ENCODE results near the gene MYO19. TPM values are rescaled to one million over a fixed set of nuclear protein-coding genes. Genes with fewer than 3 reads are reported as not detected.
"Not testable (repeated sequence)": the region's sequence is repeated elsewhere in the genome, so short reads cannot be mapped to it uniquely, and the experiment has no call there.

The MYO19 gene
- total RNA-seq, 1 donor from 2014 or later, result 73.3 TPM

DNA sequence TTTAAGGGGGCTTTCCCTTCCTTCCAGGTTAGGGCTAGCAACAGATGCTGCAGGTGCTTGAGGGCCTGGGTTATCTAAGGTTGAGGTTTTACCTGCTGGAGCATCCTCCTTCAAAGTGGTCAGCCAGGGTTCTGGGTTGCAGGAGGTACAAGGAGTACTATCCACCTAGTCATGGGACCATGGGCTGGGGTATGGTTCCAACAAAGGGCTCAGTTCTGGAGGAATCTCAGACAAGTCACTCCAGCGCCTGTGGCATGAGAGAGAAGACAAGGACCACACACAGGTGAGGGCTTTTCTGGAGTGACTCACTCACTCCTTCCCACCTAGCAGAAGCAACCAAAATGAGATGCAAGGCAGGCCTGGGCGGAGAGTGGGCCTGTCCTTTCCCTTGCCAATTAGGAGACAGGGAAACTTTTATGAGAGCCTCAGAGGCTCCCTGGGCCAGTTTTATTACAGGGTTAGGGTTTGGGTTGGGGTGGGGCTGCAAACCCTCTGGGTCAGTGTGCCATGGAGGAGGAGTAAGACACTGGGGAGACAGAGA lies 2.2 kb downstream of the MYO19 start:
- ATAC-seq, result peak; percentile 5

DNA sequence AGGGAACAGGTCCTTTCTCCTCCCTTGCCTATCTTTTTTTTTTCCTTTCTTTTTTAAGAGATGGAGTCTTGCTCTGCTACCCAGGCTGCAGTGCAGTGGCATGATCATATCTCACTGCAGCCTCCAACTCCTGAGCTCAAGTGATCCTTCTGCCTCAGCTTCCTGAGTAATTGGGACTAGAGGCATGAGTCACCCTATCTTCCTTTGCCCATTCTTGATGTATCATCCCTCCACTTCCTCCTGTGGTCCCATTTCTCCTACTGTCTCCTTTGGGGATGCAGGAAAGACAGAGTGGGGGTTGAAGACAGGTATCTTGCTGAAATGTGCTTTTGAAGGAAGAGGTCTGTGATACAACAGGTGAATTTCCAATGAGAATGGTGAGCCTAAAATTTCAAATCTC lies 5.5 kb downstream of the MYO19 start:
- ATAC-seq, result no peak

DNA sequence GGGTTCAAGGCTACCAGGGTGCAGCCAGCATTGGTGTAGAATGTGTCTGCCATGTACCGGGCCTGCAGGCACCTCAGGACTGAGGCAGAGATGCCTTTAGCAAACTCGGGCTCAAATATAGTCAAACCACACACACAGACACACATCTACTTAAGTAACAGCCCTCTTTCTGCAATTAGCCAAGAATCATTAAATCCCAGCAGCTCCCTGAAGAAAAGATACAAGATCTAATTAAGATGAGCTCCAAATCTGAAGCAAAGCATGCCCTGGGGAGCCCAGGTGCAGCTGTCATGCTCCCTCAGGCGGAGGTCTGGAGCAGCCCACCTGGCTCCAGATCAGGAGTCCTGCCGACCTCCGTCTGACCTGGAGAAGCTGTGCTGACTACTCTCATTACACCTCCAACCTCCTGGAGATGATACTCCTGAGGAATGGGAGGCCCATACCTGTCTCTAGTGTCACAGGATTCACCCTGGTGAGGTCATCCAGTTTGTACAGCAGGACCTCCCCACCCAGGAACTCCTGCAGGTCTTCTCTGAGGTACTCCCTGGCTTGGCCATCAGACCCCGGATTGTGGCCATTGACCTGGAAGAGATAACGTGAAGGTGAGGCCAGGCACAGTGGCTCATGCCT lies 6.9 kb downstream of the MYO19 start:
- no peak for ATAC-seq

DNA sequence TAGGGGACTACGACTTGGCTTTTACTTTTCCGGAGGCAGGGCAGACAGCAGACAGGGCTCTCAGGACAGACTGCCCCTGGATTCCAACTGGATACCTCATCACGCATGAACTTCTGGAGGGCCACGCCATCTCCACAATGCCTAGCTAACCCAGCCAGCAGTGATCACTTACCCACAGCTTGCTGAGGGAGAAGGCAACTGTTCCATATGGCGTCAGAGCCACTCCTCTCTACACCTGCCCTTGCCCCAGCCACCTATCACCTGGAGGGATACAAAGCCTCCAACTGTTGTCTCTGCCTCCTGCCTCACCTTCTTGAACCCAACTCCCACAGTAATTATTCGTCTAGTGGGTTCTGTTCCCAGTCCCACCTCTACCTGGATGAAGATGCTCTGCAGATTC lies 8.8 kb downstream of the MYO19 start:
- ATAC-seq, result no peak

DNA sequence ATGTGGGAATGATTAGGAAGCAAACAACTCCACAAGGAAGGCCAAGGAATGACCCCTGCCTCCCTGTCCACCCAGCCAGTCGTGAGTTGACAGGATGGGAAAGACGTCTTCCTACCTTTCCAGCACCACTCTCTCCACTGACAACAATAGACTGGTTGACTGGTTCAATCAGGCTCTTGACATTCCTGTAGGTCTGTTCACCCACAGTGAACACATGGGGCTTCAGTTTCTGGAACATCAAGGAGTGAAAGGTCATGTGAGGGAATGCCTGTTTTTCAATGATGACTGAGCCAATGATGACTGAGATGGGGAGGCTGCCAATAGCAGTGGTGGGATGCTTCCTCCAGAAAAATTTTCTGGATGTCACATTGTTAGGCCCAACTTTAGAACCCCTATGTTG lies 9.6 kb downstream of the MYO19 start:
- ATAC-seq, result no peak

DNA sequence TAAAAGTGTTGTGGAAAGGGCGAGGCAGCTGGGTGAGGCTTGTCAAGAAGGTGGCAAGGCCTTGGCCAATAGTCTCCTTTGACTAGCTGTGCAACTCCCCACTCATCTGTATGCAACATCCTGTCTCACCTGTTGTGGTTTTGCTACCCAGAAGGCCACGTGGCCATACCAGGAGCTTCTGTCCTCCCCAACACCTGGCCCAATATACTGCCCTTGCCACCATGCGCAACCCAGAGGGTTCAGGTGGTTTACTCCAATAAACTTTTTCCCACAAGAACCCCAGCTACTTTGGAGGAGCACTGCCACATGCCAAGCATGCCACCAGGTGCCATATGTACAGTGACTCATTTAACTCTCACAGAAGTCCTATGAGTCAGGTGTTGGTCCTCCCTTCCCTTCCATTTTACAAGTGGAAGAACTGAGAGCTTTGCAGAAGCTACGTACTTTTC lies 10.2 kb downstream of the MYO19 start:
- ATAC-seq, result peak; percentile 70

DNA sequence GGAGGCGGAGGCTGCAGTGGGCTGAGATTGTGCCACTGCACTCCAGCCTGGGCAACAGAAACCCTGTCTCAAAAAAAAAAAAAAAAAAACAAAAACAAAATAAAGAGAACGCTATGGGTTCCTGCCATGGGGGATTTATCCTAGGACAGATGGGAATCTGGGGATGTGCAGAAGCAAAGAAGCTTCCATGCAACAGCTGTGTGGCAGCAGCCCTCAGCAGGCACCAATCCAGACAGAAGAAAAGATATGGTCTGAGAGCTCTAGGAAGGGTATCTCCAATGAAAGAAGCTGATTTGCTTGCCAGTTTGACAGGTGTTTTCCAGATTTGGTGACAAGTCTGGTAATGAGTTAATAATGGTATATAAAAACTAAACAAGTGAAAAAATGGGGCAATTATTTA lies 11.6 kb downstream of the MYO19 start:
- no peak for ATAC-seq

- no peak for ATAC-seq
These were observed 18.8 kb downstream of the MYO19 start for GRCh38 chr17:36515837-36516236.

DNA sequence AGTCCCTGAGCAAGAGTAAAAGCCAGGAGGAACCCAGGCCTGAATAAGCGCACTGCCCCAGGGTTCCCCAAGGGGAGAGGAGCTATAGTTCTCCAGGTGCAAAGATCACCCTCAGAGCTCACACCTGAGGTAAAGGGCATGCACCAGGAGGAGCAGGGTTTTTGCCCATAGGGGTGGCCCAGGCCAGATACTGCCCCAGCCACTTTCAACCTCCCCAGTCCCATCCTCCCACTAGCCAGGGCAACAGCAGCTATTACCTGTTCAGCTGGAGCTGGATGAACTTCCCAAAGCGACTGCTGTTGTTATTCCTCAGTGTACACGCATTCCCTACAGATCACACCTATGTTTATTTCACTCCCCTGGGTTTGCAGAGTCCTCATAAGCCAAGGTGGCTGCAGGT lies 19.8 kb downstream of the MYO19 start:
- ATAC-seq, result peak; percentile 6

DNA sequence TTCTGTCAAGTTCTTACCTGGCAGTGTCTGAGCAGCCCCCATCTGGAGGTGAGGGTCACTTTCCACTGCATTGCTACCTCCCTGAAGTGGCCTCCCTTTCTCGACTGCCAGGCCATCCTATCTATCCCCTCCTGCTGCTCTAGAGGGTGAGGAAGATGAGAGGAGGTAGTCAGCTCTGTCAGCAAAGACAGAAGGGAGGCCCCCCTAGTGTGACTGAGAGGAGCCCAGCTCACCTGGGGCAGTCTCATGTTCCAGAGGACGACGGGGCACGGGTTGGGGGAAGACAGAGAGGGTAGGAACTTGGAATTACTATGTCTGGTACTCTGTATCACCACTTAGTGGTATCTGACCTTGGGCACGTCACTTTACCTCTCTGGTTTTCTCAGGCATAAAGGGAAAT lies 22.0 kb downstream of the MYO19 start:
- peak; percentile 9 for ATAC-seq

GRCh38 chr17:36511216-36511615 lies 23.5 kb downstream of the MYO19 start:
- no peak for ATAC-seq

DNA sequence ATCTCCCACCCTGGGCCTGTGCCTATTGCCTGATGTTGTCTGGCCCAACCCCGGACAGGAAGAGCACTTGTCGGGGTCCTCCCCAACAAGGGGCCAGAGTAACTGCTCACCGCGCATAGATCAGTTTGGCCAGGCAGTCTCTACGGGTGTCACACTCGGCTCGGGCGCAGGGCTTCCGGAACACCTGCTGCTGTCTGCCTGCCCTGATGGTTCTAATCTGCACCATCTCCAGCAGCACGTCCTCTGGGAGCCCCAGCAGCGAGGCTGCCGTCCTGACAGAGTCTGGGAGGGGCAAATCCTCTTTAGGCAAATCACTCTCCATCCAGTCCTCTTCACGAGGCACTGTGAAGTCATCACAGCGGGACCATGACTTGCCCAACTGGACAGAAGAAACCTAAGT lies 24.0 kb downstream of the MYO19 start:
- ATAC-seq, result no peak

- ATAC-seq, result no peak
These were observed 25.2 kb downstream of the MYO19 start for GRCh38 chr17:36509272-36509985.

GRCh38 chr17:36508439-36508838 lies 26.2 kb downstream of the MYO19 start:
- not testable (repeated sequence) for ATAC-seq

DNA sequence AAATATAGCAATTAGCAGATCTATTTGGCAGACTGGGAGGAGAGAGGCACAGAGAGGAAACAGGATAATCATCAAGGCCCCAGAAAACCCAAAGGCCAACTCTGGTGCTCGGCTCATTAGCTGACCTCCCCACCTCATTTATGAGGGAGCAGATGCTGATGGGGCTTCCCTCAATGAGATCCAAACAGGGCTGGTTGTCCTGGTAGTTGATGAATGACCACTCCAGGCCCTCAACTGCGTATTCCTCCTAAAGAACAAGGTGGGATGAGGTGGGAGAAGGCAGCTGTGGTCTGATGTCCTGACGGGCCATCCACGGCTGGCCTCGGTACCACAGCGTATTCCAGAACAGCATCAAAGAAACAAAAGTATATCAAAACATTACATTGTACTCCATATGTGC lies 27.4 kb downstream of the MYO19 start:
- no peak for ATAC-seq

DNA sequence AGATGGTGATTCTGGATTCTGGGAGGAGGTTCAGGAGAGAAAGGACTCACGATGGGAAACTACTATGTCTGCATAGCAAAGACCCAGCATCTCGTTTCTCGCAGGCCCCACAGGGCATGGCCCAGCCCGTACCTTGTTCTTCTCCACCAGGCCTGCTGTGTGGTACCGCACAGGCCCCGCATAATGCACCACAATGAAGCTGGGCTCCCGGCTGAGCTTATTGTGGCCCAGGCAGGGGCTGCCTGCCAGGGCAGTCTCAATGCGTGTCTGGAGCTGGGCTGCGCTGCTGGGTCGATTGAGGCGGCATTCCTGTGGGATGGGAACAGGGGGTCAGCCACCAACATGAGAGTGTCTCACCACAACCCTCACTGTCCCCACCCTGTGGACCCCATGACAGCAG lies 27.8 kb downstream of the MYO19 start:
- no peak for ATAC-seq

DNA sequence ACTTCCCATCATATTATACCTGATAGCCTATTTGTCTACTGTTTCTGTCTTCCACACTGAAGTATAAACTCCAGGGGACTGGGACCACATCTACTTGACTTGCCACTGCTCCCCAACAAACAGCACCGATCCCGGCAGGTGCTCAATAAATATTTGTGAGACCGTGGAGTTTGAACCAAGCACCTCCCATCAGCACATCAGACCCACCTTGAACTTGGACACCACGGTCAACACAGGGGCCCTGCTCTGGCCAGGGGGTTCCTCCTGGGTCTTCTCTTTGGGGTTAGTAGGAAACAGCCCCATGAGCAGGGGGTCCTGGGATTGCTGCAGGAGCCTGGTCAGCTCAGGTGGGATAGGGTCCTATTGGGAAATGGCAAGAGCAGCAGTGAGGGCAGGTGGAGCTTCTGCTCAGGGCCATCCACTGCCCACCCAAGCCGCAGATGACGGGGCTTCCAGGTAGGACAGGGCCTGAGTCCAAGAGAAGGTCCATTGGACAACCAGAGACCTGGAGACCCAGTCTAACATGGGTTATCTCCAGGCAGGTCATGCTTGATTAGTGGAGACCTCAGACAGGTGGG lies 28.3 kb downstream of the MYO19 start:
- no peak for ATAC-seq

GRCh38 chr17:36505171-36505570 lies 29.5 kb downstream of the MYO19 start:
- no peak for ATAC-seq

DNA sequence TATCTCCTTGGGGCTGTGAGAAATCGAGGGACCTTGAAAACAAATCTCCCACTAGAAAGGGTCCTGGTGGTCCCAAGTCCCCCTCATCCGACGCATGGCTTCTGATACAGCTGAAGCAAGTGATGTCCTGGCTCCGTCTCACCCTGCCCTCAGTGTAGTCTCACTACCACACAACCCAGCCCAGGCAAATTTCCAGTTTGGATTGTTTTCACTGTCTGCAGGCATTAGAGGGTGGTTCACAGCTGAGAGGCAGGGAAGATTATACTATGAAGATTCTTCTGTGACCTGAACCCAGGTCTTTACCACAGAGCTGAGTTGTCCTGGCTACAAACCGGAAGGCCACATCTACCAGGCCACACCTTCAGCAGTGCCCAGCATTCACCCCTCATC lies 30.5 kb downstream of the MYO19 start:
- no peak for ATAC-seq

GRCh38 chr17:36503456-36504155 lies 31.1 kb downstream of the MYO19 start:
- ATAC-seq, result no peak

GRCh38 chr17:36501963-36502362 lies 32.7 kb downstream of the MYO19 start:
- no peak for ATAC-seq

GRCh38 chr17:36501351-36501750 lies 33.3 kb downstream of the MYO19 start:
- ATAC-seq, result no peak

GRCh38 chr17:36500745-36501225 lies 33.9 kb downstream of the MYO19 start:
- peak; percentile 15 for ATAC-seq
